ENCODE results near the gene SLC6A13.
A peak's percentile ranks its signal among the peaks of the same experiment; 100 is the strongest.

The SLC6A13 gene

DNA sequence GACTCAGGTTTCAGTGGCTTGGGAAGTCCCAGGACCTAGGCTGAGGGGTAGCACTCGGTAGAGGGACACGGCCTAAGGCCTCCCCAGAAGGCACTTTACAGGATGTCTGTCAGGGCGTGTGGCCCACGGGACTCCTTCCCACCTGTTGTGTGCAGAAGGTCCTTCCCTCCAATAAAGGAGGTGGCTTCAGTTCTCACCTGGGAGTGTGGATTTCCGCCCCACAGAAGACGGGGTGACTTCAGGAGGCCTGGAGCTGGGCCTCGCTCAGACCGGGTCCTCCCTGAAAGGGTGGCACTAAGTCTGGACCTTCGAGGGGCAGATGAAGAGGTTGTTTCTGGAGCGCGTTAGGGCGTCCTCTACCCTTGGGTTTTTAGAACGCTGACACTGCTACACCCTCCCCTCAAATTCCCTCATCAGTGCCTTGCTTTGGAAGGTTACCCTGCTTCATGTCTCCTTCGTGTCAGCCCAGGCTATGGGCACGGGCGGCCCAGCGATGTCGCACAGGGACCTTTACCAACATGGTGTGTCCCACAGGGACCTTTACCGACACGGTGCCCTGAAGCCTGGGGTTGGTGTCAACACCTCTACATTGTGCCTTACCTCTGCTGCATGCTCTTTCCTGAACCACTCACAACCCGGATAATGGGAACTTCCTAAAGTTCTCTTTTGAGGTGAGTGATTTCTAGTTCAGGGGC is 55.7 kb downstream of the SLC6A13 start:
- Histone ChIP-seq H3K27ac (no peak overlapping the region), H3K27me3 (replicated peaks) (peaks cover 12% of the 10 kb centered on the region), H3K36me3 (replicated peaks) (no peaks in the 10 kb centered on the region), H3K4me3 (ENCODE audit: low read depth, low read length) (no peak overlapping the region)
- DNase-seq = no peak
- TF ChIP-seq, protein P1, sequence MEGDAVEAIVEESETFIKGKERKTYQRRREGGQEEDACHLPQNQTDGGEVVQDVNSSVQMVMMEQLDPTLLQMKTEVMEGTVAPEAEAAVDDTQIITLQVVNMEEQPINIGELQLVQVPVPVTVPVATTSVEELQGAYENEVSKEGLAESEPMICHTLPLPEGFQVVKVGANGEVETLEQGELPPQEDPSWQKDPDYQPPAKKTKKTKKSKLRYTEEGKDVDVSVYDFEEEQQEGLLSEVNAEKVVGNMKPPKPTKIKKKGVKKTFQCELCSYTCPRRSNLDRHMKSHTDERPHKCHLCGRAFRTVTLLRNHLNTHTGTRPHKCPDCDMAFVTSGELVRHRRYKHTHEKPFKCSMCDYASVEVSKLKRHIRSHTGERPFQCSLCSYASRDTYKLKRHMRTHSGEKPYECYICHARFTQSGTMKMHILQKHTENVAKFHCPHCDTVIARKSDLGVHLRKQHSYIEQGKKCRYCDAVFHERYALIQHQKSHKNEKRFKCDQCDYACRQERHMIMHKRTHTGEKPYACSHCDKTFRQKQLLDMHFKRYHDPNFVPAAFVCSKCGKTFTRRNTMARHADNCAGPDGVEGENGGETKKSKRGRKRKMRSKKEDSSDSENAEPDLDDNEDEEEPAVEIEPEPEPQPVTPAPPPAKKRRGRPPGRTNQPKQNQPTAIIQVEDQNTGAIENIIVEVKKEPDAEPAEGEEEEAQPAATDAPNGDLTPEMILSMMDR (IDR thresholded peaks at IDR 0.05; ENCODE audit: low read depth, low read length, missing control alignments) = no peak
- in situ Hi-C loops (cut with HindIII; ENCODE audit: low pct_ligation_motif_present, low sequenced_read_pairs) = no loop called here

DNA sequence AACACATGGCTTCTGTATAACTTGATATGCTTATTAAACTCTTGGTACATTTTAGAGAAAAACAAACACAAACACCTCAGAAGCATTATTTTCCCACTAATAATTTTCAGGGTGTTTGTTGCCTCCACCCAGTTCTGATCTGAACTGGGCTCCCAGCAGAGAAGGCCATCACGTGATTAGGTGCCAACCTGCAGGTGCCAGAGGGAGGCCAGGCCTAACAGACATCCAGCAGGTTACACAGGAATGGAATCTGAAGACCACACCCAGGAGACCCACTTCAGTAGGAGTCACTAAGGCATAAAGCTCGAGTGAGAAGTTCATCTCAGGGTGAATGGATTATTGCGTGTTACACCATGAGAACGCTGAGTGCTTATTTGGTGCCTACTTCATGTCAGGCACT is 57.6 kb downstream of the SLC6A13 start:
- Histone ChIP-seq H3K36me3 (replicated peaks) (no peaks in the 10 kb centered on the region), H3K4me3 (ENCODE audit: low read depth, low read length) (no peak overlapping the region), H3K27me3 (replicated peaks) (peaks cover 5% of the 10 kb centered on the region), H3K27ac (no peak overlapping the region)
- in situ Hi-C loops (cut with HindIII; ENCODE audit: low pct_ligation_motif_present, low sequenced_read_pairs) = no loop called here
- TF ChIP-seq, protein P1 (IDR thresholded peaks at IDR 0.05; ENCODE audit: low read depth, low read length, missing control alignments) = no peak
- no peak for DNase-seq

DNA sequence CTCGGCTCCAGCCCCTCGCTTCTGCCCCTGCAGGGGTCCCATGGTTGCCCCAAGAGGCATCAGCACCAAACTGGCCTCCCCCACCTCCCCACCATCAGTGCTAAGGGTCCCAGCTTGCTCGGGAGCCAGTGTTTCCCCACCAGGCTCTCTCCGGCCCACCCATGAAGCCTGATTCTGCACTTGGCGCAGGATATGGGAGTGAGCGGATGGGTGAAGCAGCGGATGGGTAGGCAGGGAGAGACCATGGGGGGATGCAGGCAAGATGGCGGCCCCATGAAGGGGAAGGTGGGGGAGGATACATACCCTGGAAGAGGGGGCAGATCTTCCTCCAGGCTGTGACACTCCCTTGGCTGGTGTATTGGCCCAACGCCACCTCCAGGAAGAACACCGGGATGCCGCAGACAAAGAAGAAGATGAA is 58.4 kb downstream of the SLC6A13 start:
- no peak overlapping the region for H3K27ac ChIP-seq
- no peak for DNase-seq
- H3K36me3 ChIP-seq (replicated peaks) = no peaks in the 10 kb centered on the region
- in situ Hi-C loops (cut with HindIII; ENCODE audit: low pct_ligation_motif_present, low sequenced_read_pairs) = no loop called here
- TF ChIP-seq, protein P1 (IDR thresholded peaks at IDR 0.05; ENCODE audit: low read depth, low read length, missing control alignments) = no peak
- peaks cover 5% of the 10 kb centered on the region for H3K27me3 ChIP-seq (replicated peaks)
- no peak overlapping the region for H3K4me3 ChIP-seq (ENCODE audit: low read depth, low read length)

DNA sequence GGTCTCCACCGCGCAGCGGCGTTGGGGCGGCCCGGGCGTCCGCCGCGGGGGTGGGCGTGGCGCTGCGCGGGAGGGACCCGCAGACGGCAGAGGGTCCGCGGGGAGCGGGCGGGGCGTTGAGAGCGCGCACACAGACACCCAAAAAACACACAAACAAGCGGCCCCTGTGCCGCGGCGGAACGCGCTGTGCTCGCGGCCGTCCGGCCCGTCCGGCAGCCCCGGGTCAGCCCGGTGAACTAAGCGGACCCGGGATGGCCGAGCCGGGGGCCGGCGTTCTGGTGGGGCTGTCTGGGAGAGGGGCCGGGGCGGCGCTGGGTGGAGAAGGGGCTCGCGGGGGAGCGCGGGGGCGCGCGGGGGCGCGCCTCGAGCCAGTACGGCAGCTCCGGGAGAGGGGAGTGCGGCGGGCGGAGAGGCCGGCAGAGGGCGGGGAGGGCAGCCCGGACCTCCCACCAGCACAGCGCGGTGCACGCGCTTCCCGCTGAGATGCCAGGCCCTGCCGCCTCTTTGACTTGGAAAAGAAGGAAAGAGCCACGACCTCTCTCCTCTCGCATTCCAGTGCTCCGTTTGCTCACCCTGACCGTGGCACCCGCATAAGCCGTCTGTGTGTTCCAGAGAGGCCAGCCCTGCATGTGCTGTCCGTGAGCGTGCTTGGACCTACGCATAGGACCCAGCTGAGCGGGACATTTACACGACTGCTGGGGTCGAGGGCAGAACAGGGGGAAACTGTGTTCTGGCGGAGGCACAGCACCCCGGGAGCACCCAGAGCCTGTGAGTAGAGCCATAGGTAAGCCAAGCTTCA is 59.0 kb downstream of the SLC6A13 start:
- H3K36me3 ChIP-seq (replicated peaks) = no peaks in the 10 kb centered on the region
- peaks cover 5% of the 10 kb centered on the region for H3K27me3 ChIP-seq (replicated peaks)
- no peak for DNase-seq
- TF ChIP-seq, protein P1 (IDR thresholded peaks at IDR 0.05; ENCODE audit: low read depth, low read length, missing control alignments) = no peak
- H3K27ac ChIP-seq = no peak overlapping the region
- H3K4me3 ChIP-seq (ENCODE audit: low read depth, low read length) = peak overlapping the region; percentile 30
- in situ Hi-C loops (cut with HindIII; ENCODE audit: low pct_ligation_motif_present, low sequenced_read_pairs) = no loop called here

DNA sequence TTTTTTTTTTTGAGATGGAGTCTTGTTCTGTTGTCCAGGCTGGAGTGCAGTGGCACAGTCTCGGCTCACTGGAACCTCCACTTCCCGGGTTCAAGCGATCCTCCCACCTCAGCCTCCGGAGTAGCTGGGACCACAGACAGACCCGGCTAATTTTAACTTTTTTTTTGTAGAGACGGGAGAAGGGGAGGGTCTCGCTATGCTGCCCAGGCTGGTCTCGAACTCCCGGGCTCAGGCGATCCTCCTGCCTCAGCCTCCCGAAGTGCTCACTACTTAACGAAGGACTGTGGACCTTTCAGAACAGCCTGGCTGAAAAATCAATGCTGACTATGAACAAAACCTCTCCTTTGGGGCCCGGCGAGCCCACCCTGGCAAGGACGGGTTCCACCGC is 59.6 kb downstream of the SLC6A13 start:
- H3K4me3 ChIP-seq (ENCODE audit: low read depth, low read length) = no peak overlapping the region

More for the DNA sequence above, 59.6 kb downstream of the SLC6A13 start:
- in situ Hi-C loops (cut with HindIII; ENCODE audit: low pct_ligation_motif_present, low sequenced_read_pairs) = no loop called here
- TF ChIP-seq, protein P1 (IDR thresholded peaks at IDR 0.05; ENCODE audit: low read depth, low read length, missing control alignments) = no peak
- H3K27ac ChIP-seq = no peak overlapping the region
- no peaks in the 10 kb centered on the region for H3K36me3 ChIP-seq (replicated peaks)
- peaks cover 5% of the 10 kb centered on the region for H3K27me3 ChIP-seq (replicated peaks)
- DNase-seq = no peak

Data from brain microvascular endothelial cell (primary cell).